GM23338 (cell line): Measurements from ENCODE around the gene ELOVL6. TPM values are rescaled to one million over a fixed set of nuclear protein-coding genes. Genes with fewer than 3 reads are reported as not detected.

ENCODE experiments used
- CREB1 ChIP-seq: fragments of 250-450 bp; sonication (Bioruptor Pico); IDR thresholded peaks from 2 replicates; pipeline ENCODE4 v1.5.0; 2020; ENCODE audit warnings: low read depth, mild to moderate bottlenecking, moderate library complexity
- CTCF ChIP-seq, 2 experiments: fragments of 200-600 bp in 1 of 2; sonication (generic) in 1 of 2; conservative IDR thresholded peaks; 2 replicates each; pipeline versions ENCODE4 v1.5.1 to v1.6.1; 2016 to 2017; ENCODE audit warnings: antibody characterized with exemption in 2 of 2, low read depth in 2 of 2, mild to moderate bottlenecking in 2 of 2, moderate library complexity in 1 of 2
- ETS1 ChIP-seq: IDR thresholded peaks from 2 replicates; pipeline ENCODE4 v1.6.1; 2016; ENCODE audit warnings: antibody characterized with exemption
- EZH2phosphoT487 ChIP-seq: fragments of 200-600 bp; sonication (generic); IDR thresholded peaks from one replicate; pipeline ENCODE4 v1.8.1; 2018; ENCODE audit warnings: antibody characterized with exemption; ENCODE audit not compliant: unreplicated experiment
- NANOG ChIP-seq: IDR thresholded peaks from 2 replicates; pipeline ENCODE4 v1.6.1; 2016; ENCODE audit warnings: antibody characterized with exemption, borderline replicate concordance
- REST ChIP-seq: IDR thresholded peaks from one replicate; pipeline ENCODE4 v1.6.1; 2018; ENCODE audit warnings: antibody characterized with exemption; ENCODE audit not compliant: unreplicated experiment
- ZNF331 ChIP-seq: fragments of 250-450 bp; sonication (Bioruptor Pico); IDR thresholded peaks from 2 replicates; pipeline ENCODE4 v1.5.0; 2020; ENCODE audit warnings: low read depth, mild to moderate bottlenecking, moderate library complexity
- ZNF462 ChIP-seq: fragments of 250-450 bp; sonication (Bioruptor Pico); IDR thresholded peaks from 2 replicates; pipeline ENCODE4 v1.5.0; 2020; ENCODE audit warnings: mild to moderate bottlenecking, moderate library complexity
- polyA plus RNA-seq: library from polyadenylated mRNA; unstranded; fragments of >200 nt; fragmentation: Nextera tagmentation; extraction: Ambion mirVana; gene quantifications from 2 replicates; pipeline ENCODE4 v1.2.1, GENCODE V29; 2016
- total RNA-seq: library from RNA; depleted of rRNA; stranded (reverse); fragments of >200 nt; shearing (Covaris generic); gene quantifications from 2 replicates; pipeline ENCODE4 v1.2.3, GENCODE V29; 2014

The ELOVL6 gene
- total and polyA plus RNA-seq, 2 experiments from 2014 or later: 82.7 to 89.5 TPM

GRCh38 chr4:110208419-110208818, 10.0 kb upstream of the ELOVL6 start (continued):
- TF ChIP-seq ZNF462 (no peak), CTCF (conservative IDR thresholded peaks at IDR 0.05; ENCODE audit: low read depth in 2 of 2) (no peak), NANOG (no peak), EZH2phosphoT487 (no peak), CREB1 (no peak), ETS1 (no peak), REST (no peak), ZNF331 (CRISPR knock-in tag) (no peak)
